ENCODE measurements around the gene IL4I1. TPM values are rescaled to one million over a fixed set of nuclear protein-coding genes. Genes with fewer than 3 reads are reported as not detected.

The IL4I1 gene
- total RNA-seq, 1 donor from 2014 or later = 25.5 TPM

- H3K9me3 Mint-ChIP-seq = no peaks in the 10 kb centered on the region
- no peaks in the 10 kb centered on the region for H3K27me3 Mint-ChIP-seq
- ATAC-seq (ENCODE audit: low read depth) = no peak
- ChIA-PET POLR2A (interaction anchor here (1.0 to 1.1 kb wide), 2 partner anchors 8 to 15 kb away, joined by 3 read pairs; partner anchors contain the start of genes AKT1S1 and TBC1D17), CTCF (no interaction called here)
- H3K4me3 Mint-ChIP-seq = no peak overlapping the region
- TF ChIP-seq, protein P1, sequence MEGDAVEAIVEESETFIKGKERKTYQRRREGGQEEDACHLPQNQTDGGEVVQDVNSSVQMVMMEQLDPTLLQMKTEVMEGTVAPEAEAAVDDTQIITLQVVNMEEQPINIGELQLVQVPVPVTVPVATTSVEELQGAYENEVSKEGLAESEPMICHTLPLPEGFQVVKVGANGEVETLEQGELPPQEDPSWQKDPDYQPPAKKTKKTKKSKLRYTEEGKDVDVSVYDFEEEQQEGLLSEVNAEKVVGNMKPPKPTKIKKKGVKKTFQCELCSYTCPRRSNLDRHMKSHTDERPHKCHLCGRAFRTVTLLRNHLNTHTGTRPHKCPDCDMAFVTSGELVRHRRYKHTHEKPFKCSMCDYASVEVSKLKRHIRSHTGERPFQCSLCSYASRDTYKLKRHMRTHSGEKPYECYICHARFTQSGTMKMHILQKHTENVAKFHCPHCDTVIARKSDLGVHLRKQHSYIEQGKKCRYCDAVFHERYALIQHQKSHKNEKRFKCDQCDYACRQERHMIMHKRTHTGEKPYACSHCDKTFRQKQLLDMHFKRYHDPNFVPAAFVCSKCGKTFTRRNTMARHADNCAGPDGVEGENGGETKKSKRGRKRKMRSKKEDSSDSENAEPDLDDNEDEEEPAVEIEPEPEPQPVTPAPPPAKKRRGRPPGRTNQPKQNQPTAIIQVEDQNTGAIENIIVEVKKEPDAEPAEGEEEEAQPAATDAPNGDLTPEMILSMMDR (IDR thresholded peaks at IDR 0.05) = no peak
- peaks cover 21% of the 10 kb centered on the region for H3K4me1 Mint-ChIP-seq
- no peak for DNase-seq
- H3K27ac Mint-ChIP-seq = no peak overlapping the region
- H3K36me3 Mint-ChIP-seq (ENCODE audit: low read depth) = peaks cover 71% of the 10 kb centered on the region
- intact Hi-C loops (cut with micrococcal nuclease) = no loop called here
Observed at GRCh38 chr19:49861541-49862378, 34.9 kb downstream of the IL4I1 start.

- ChIA-PET CTCF (no interaction called here), POLR2A (interaction anchor here (0.5 to 0.6 kb wide), 2 partner anchors 17 to 105 kb away, joined by 3 to 13 read pairs; no protein-coding TSS in a partner anchor)
- H3K36me3 Mint-ChIP-seq (ENCODE audit: low read depth) = peaks cover 75% of the 10 kb centered on the region
Observed at GRCh38 chr19:49861107-49861506, 35.6 kb downstream of the IL4I1 start.

DNA sequence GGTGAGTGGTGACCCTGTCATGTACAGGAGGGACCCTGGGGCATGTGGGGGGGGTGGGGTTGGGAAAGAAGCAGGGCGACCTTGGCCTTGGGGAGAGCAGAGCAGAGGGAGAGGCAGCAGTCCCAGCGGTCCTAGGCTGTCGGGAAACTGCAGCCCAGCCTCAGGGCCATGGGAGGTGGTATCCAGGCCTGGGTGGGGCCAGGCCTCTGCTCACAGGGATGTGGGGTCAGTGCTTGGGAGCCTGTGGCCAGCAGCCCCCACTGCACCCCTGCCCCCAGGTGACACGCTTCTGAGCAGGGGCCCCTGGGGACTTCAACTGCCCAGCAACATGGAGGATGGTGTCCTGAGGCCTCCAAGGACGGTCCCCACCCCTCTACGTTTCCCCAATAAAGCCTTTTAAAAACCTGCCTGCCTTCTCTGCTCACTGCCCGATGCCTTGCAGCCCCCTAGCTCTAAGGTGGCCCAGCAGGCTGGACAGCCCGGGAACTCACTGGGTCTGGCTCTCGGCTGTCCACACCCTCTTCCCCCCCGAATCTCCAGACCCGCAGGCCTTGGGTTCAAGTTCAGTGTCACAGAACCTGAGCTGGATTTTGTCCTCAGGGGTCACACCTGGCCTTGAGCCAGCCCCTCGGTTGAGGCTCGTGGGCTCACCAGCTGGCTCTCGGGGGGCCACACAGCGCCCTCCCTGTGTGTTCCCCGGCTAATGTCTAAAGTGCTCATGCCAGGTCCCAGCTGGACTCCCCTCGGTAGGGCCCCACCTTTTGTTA is 36.2 kb downstream of the IL4I1 start:
- intact Hi-C loops (cut with micrococcal nuclease) = no loop called here
- no peaks in the 10 kb centered on the region for H3K9me3 Mint-ChIP-seq
- no peaks in the 10 kb centered on the region for H3K27me3 Mint-ChIP-seq
- POLR2A ChIA-PET = interaction anchor here (0.5 to 0.6 kb wide), 2 partner anchors 17 to 106 kb away, joined by 3 to 13 read pairs; no protein-coding TSS in a partner anchor
- H3K4me3 Mint-ChIP-seq = no peak overlapping the region
- H3K36me3 Mint-ChIP-seq (ENCODE audit: low read depth) = peaks cover 77% of the 10 kb centered on the region
- no peak overlapping the region for H3K27ac Mint-ChIP-seq
- CTCF ChIA-PET = no interaction called here
- TF ChIP-seq, protein P1 (IDR thresholded peaks at IDR 0.05) = no peak
- ATAC-seq (ENCODE audit: low read depth) (no peak), DNase-seq (no peak)
- peaks cover 11% of the 10 kb centered on the region for H3K4me1 Mint-ChIP-seq

More at GRCh38 chr19:49861107-49861506, 35.6 kb downstream of the IL4I1 start:
- TF ChIP-seq, protein P1 (IDR thresholded peaks at IDR 0.05) = no peak
- DNase-seq = no peak
- Mint-ChIP-seq H3K4me1 (peaks cover 14% of the 10 kb centered on the region), H3K27me3 (no peaks in the 10 kb centered on the region), H3K4me3 (no peak overlapping the region), H3K27ac (no peak overlapping the region), H3K9me3 (no peaks in the 10 kb centered on the region)
- intact Hi-C loops (cut with micrococcal nuclease) = no loop called here
- no peak for ATAC-seq (ENCODE audit: low read depth)

GRCh38 chr19:49859682-49860335 is 36.9 kb downstream of the IL4I1 start:
- CTCF ChIA-PET = no interaction called here
- H3K27ac Mint-ChIP-seq = no peak overlapping the region
- H3K4me3 Mint-ChIP-seq = no peak overlapping the region
- peaks cover 9% of the 10 kb centered on the region for H3K4me1 Mint-ChIP-seq
- no peaks in the 10 kb centered on the region for H3K27me3 Mint-ChIP-seq
- H3K9me3 Mint-ChIP-seq = no peaks in the 10 kb centered on the region
- TF ChIP-seq, protein P1 (IDR thresholded peaks at IDR 0.05) = no peak
- POLR2A ChIA-PET = interaction anchor here (1.5 kb wide), 1 partner anchor 9 kb away, joined by 7 read pairs; the partner anchor contains the start of gene PTOV1
- H3K36me3 Mint-ChIP-seq (ENCODE audit: low read depth) = peaks cover 75% of the 10 kb centered on the region
- no peak for ATAC-seq (ENCODE audit: low read depth)
- no peak for DNase-seq
- intact Hi-C loops (cut with micrococcal nuclease) = no loop called here
